ENCODE results near the gene MPDZ. TPM values are rescaled to one million over a fixed set of nuclear protein-coding genes. Genes with fewer than 3 reads are reported as not detected.

The MPDZ gene
- total RNA-seq, 5 donors from 2014 or later (not counting 1 experiment from before 2014, with no cell fraction given): 0.26 to 0.92 (median 0.35) TPM; not detected in 2

DNA sequence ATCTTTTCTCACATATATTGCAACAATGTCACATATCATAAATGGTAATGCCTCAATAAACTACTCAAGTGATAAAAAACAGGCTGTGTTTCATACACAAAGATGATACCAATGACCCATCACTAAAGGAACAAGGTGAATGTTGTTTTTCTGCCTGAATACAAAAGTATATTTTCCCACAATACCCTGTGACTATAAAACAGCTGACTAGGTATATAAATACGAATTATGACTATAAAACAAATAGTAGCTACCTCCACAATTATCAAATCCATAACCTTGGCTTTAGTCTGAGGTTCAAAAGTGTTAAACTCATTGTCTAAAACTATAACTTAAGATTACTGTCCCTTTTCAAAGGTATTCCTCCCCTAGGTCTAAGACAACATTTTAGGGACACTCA, 58.7 kb downstream of the MPDZ start:
- ChIA-PET CTCF (no interaction called here), POLR2A (no interaction called here)
- DNase-seq: no peak
- no peak for ATAC-seq (replicated peaks in 1 of 4)
- Histone ChIP-seq H3K4me1 (ENCODE audit: control insufficient read depth in 1 of 2, extremely low read depth in 1 of 2, insufficient read depth in 2 of 2, low read length in 2 of 2) (no peaks in the 10 kb centered on the region), H3K27me3 (replicated peaks in 1 of 2; ENCODE audit: control insufficient read depth in 2 of 2, extremely low read depth in 1 of 2, insufficient read depth in 2 of 2, low read length in 1 of 2) (no peaks in the 10 kb centered on the region), H3K27ac (ENCODE audit: low read length) (no peak overlapping the region), H3K36me3 (ENCODE audit: control insufficient read depth in 2 of 2, extremely low read depth in 1 of 2, insufficient read depth in 1 of 2, low read length in 1 of 2) (no peaks in the 10 kb centered on the region), H3K9me3 (no peaks in the 10 kb centered on the region), H3K4me3 (ENCODE audit: control insufficient read depth in 1 of 2, extremely low read depth in 1 of 2, low read length in 1 of 2) (no peak overlapping the region)
- no peak overlapping the region for H3K4me3 Mint-ChIP-seq
- H3K27ac Mint-ChIP-seq: no peak overlapping the region
- H3K36me3 Mint-ChIP-seq: no peaks in the 10 kb centered on the region
- no CpG with 5 or more reads among the region's 1 CpG for WGBS (ENCODE audit: insufficient coverage)
- peaks cover 7 to 18% (median 12%) of the 10 kb centered on the region in 3 donors for H3K9me3 Mint-ChIP-seq
- H3K4me1 Mint-ChIP-seq: no peaks in the 10 kb centered on the region
- H3K27me3 Mint-ChIP-seq: no peaks in the 10 kb centered on the region

DNA sequence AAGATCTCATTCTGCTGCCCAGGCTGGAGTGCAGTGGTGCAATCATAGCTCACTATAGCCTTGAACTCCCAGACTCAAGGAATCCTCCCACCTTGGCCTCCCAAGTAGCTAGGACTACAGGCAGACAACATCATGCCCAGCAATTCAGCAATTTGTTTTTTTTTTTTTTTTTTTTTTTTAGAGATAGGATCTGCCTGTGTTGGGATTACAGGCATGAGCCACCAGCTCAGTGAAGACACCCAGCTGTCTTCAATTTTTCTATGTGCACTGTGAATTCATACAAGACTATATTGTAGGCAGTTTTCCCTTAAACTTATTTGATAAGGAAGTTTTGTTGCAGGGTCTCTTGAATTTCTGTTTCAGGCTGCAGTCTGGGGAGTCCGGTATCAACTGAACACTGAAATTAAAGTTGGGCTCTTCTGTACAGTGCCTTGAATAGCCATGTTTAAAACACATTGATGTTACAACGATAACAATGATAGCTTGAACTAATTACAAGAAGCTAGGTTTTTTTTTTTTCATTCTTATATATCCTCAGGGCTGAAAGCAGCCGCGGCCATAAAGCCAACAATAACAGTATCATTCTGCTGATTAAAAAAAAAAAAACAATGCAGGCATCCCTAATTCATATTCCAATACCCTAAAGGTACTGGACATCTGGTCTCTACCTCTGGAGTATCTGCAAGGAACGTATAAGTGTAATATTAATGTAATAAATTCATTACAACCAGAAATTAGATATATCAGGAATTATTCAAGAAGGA, 63.5 kb downstream of the MPDZ start:
- ChIA-PET CTCF (interaction anchor here in 1 of 2 donors (0.6 to 0.7 kb wide), 2 partner anchors 153 to 551 kb away, joined by 4 read pairs; no protein-coding TSS in a partner anchor), POLR2A (no interaction called here)
- 100% methylated on average over 1 of the region's 5 CpGs for WGBS (ENCODE audit: insufficient coverage)
- no peaks in the 10 kb centered on the region for H3K4me1 ChIP-seq (ENCODE audit: control insufficient read depth in 1 of 2, extremely low read depth in 1 of 2, insufficient read depth in 2 of 2, low read length in 2 of 2)
- no peaks in the 10 kb centered on the region for H3K9me3 ChIP-seq
- Mint-ChIP-seq H3K36me3 (no peaks in the 10 kb centered on the region), H3K4me1 (no peaks in the 10 kb centered on the region), H3K9me3 (peaks cover 5 to 9% (median 9%) of the 10 kb centered on the region in 3 donors), H3K27ac (no peak overlapping the region), H3K4me3 (no peak overlapping the region), H3K27me3 (no peaks in the 10 kb centered on the region)
- H3K4me3 ChIP-seq (ENCODE audit: control insufficient read depth in 1 of 2, extremely low read depth in 1 of 2, low read length in 1 of 2): no peak overlapping the region
- no peak overlapping the region for H3K27ac ChIP-seq (ENCODE audit: low read length)
- DNase-seq (no peak), ATAC-seq (replicated peaks in 1 of 4) (no peak)
- H3K27me3 ChIP-seq (replicated peaks in 1 of 2; ENCODE audit: control insufficient read depth in 2 of 2, extremely low read depth in 1 of 2, insufficient read depth in 2 of 2, low read length in 1 of 2): no peaks in the 10 kb centered on the region
- no peaks in the 10 kb centered on the region for H3K36me3 ChIP-seq (ENCODE audit: control insufficient read depth in 2 of 2, extremely low read depth in 1 of 2, insufficient read depth in 1 of 2, low read length in 1 of 2)

DNA sequence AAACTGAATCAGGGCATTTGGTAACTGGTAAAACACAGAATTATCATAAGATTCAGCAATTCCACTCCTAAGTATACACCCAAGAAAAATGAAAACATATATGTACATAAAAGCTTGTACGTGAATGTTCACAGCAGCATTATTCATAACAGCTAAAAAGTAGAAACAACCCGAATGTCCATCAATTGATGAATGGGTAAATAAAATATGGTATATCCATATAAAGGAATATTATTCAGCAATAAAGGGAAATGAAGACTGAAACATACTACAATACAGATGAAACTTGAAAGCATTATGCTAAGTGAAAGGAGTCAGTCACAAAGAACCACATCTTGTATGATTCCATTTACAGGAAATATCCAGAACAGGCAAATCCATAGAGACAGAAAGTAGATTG, 65.5 kb downstream of the MPDZ start:
- Histone ChIP-seq H3K4me1 (ENCODE audit: control insufficient read depth in 1 of 2, extremely low read depth in 1 of 2, insufficient read depth in 2 of 2, low read length in 2 of 2) (no peaks in the 10 kb centered on the region), H3K36me3 (ENCODE audit: control insufficient read depth in 2 of 2, extremely low read depth in 1 of 2, insufficient read depth in 1 of 2, low read length in 1 of 2) (no peaks in the 10 kb centered on the region), H3K27ac (ENCODE audit: low read length) (no peak overlapping the region), H3K27me3 (replicated peaks in 1 of 2; ENCODE audit: control insufficient read depth in 2 of 2, extremely low read depth in 1 of 2, insufficient read depth in 2 of 2, low read length in 1 of 2) (no peaks in the 10 kb centered on the region), H3K9me3 (no peaks in the 10 kb centered on the region), H3K4me3 (ENCODE audit: control insufficient read depth in 1 of 2, extremely low read depth in 1 of 2, low read length in 1 of 2) (no peak overlapping the region)
- POLR2A ChIA-PET: no interaction called here
- no peak overlapping the region for H3K27ac Mint-ChIP-seq
- H3K9me3 Mint-ChIP-seq: peaks cover 11 to 17% (median 11%) of the 10 kb centered on the region in 3 donors
- no peak for ATAC-seq (replicated peaks in 1 of 4)
- no CpG with 5 or more reads among the region's 2 CpGs for WGBS (ENCODE audit: insufficient coverage)
- H3K4me1 Mint-ChIP-seq: no peaks in the 10 kb centered on the region
- no peaks in the 10 kb centered on the region for H3K27me3 Mint-ChIP-seq
- no peak for DNase-seq
- CTCF ChIA-PET: no interaction called here
- H3K36me3 Mint-ChIP-seq: no peaks in the 10 kb centered on the region
- no peak overlapping the region for H3K4me3 Mint-ChIP-seq

DNA sequence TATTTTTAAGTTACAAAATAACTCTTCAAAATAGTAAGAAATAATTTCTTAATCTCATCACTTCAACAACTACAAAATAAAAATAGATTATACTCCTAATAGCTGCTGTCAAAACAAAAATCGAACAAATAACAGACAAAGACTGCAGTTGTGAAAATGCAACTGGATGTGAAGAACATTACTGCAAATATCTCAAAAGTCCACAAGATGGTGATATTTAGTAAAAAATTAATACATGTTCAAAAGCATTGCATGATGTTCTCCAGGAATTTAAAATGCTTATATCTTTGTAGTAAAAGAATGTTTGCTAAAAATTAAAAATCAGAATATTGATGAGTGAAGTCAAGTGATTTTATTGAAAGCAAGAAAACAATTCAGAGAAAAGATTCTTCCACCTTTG, 66.2 kb downstream of the MPDZ start:
- H3K4me1 ChIP-seq (ENCODE audit: control insufficient read depth in 1 of 2, extremely low read depth in 1 of 2, insufficient read depth in 2 of 2, low read length in 2 of 2): no peaks in the 10 kb centered on the region
- no peaks in the 10 kb centered on the region for H3K27me3 Mint-ChIP-seq
- no peaks in the 10 kb centered on the region for H3K9me3 ChIP-seq
- peaks cover 12 to 18% (median 15%) of the 10 kb centered on the region in 3 donors for H3K9me3 Mint-ChIP-seq
- ChIA-PET CTCF (no interaction called here), POLR2A (no interaction called here)
- DNase-seq (no peak), ATAC-seq (replicated peaks in 1 of 4) (no peak)
- H3K27ac ChIP-seq (ENCODE audit: low read length): no peak overlapping the region
- no peak overlapping the region for H3K27ac Mint-ChIP-seq
- no peaks in the 10 kb centered on the region for H3K36me3 Mint-ChIP-seq
- no peak overlapping the region for H3K4me3 Mint-ChIP-seq
- no peaks in the 10 kb centered on the region for H3K4me1 Mint-ChIP-seq
- H3K36me3 ChIP-seq (ENCODE audit: control insufficient read depth in 2 of 2, extremely low read depth in 1 of 2, insufficient read depth in 1 of 2, low read length in 1 of 2): no peaks in the 10 kb centered on the region
- no peaks in the 10 kb centered on the region for H3K27me3 ChIP-seq (replicated peaks in 1 of 2; ENCODE audit: control insufficient read depth in 2 of 2, extremely low read depth in 1 of 2, insufficient read depth in 2 of 2, low read length in 1 of 2)
- H3K4me3 ChIP-seq (ENCODE audit: control insufficient read depth in 1 of 2, extremely low read depth in 1 of 2, low read length in 1 of 2): no peak overlapping the region
- WGBS (ENCODE audit: insufficient coverage): no CpG with 5 or more reads among the region's 1 CpG

DNA sequence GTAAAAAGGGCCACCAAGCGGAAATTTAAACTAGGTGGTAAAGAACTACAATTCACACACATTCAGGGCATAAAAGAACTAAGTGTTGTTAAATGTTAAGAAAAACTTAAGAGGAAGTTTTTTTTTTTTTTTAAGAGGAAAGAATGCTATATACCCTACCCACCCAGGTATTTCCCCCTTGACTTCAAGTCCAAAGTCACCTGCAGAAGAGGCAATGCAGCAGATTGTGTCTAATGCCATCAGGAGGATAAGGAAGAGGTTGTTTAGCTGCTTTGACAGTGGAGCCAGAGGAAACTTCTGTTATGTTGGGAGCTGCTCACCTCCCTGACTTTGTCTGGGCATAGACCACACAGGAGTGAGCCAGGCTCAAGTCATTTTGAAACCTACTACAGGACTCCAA, 69.2 kb downstream of the MPDZ start:
- H3K36me3 Mint-ChIP-seq: no peaks in the 10 kb centered on the region
- H3K27me3 Mint-ChIP-seq: no peaks in the 10 kb centered on the region
- H3K9me3 Mint-ChIP-seq: peaks cover 13 to 23% (median 14%) of the 10 kb centered on the region in 3 donors
- WGBS (ENCODE audit: insufficient coverage): no CpG with 5 or more reads among the region's 1 CpG
- Histone ChIP-seq H3K27ac (ENCODE audit: low read length) (no peak overlapping the region), H3K36me3 (ENCODE audit: control insufficient read depth in 2 of 2, extremely low read depth in 1 of 2, insufficient read depth in 1 of 2, low read length in 1 of 2) (no peaks in the 10 kb centered on the region), H3K27me3 (replicated peaks in 1 of 2; ENCODE audit: control insufficient read depth in 2 of 2, extremely low read depth in 1 of 2, insufficient read depth in 2 of 2, low read length in 1 of 2) (no peaks in the 10 kb centered on the region), H3K4me1 (ENCODE audit: control insufficient read depth in 1 of 2, extremely low read depth in 1 of 2, insufficient read depth in 2 of 2, low read length in 2 of 2) (no peaks in the 10 kb centered on the region), H3K4me3 (ENCODE audit: control insufficient read depth in 1 of 2, extremely low read depth in 1 of 2, low read length in 1 of 2) (no peak overlapping the region), H3K9me3 (no peaks in the 10 kb centered on the region)
- no peak overlapping the region for H3K4me3 Mint-ChIP-seq
- ATAC-seq (replicated peaks in 1 of 4) (no peak), DNase-seq (no peak)
- ChIA-PET POLR2A (no interaction called here), CTCF (no interaction called here)
- no peaks in the 10 kb centered on the region for H3K4me1 Mint-ChIP-seq
- H3K27ac Mint-ChIP-seq: no peak overlapping the region

DNA sequence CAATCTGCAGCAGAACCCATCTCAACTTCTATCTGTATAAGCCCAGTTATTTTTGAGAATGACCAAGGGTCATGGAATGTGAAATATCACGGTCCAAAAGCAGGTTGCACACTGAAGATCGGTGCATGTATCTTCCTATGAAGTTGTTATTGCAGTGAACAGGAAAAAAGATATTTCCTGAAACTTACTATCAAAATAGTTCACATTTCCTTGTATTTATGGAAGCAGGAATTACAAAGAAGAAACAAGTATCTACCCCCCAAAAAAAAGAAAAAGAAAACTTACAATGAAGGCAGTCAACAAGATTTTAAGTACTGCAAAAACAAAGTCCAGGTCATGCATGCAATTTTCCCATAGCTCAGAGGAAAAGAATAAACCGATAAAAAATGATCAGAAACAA, 70.0 kb downstream of the MPDZ start:
- Mint-ChIP-seq H3K4me1 (no peaks in the 10 kb centered on the region), H3K36me3 (no peaks in the 10 kb centered on the region), H3K9me3 (peaks cover 13 to 23% (median 14%) of the 10 kb centered on the region in 3 donors), H3K27me3 (no peaks in the 10 kb centered on the region), H3K4me3 (no peak overlapping the region), H3K27ac (no peak overlapping the region)
- no peak overlapping the region for H3K4me3 ChIP-seq (ENCODE audit: control insufficient read depth in 1 of 2, extremely low read depth in 1 of 2, low read length in 1 of 2)
- ATAC-seq (replicated peaks in 1 of 4) (no peak), DNase-seq (no peak)
- CTCF ChIA-PET: no interaction called here
- POLR2A ChIA-PET: no interaction called here
- H3K27ac ChIP-seq (ENCODE audit: low read length): no peak overlapping the region
- H3K9me3 ChIP-seq: no peaks in the 10 kb centered on the region
- H3K27me3 ChIP-seq (replicated peaks in 1 of 2; ENCODE audit: control insufficient read depth in 2 of 2, extremely low read depth in 1 of 2, insufficient read depth in 2 of 2, low read length in 1 of 2): no peaks in the 10 kb centered on the region
- no CpG with 5 or more reads among the region's 3 CpGs for WGBS (ENCODE audit: insufficient coverage)
- H3K36me3 ChIP-seq (ENCODE audit: control insufficient read depth in 2 of 2, extremely low read depth in 1 of 2, insufficient read depth in 1 of 2, low read length in 1 of 2): no peaks in the 10 kb centered on the region
- no peaks in the 10 kb centered on the region for H3K4me1 ChIP-seq (ENCODE audit: control insufficient read depth in 1 of 2, extremely low read depth in 1 of 2, insufficient read depth in 2 of 2, low read length in 2 of 2)

All from T-cell (primary cell).